Stimulated activated CD4-positive, alpha-beta T cell treated with anti-CD3 and anti-CD28 coated beads, Interleukin-15, amount 100 ng/mL, for 1 hour (primary cell): ENCODE results near the gene PRAMEF20.
"Not testable (repeated sequence)": the region's sequence is repeated elsewhere in the genome, so short reads cannot be mapped to it uniquely, and the experiment has no call there.

Experiments
- DNase-seq, 2 donors: peaks; one replicate each; pipeline ENCODE4 v3.0.0-alpha.2; 2020; ENCODE audit warnings: low read depth in 1 of 2, low spot score in 1 of 2

Gene PRAMEF20

DNA sequence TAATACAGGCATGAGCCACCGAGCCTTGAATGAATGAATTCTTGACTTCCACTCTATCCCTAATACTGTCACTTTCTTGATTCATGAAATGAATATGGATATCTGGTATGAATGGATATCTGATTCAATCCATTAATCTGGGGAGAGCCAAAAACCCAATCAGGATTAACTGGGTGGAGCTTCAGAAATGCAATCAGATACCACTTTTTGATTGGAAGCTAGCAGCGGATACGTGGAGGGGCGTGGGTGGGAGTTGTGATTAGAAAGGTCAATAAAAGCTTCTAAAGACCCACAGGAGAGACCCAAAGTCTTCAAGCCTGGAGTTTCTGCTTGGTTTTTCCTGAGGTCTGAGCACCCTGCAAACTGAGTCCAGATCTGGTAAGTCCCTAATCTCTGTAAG, at the start of gene PRAMEF20:
Gene PRAMEF20, plus strand, starts transcription at position 301 of the 400 bp plus-strand sequence. CDS start 5,905 bp downstream, outside the sequence.
- not testable (repeated sequence) for DNase-seq

DNA sequence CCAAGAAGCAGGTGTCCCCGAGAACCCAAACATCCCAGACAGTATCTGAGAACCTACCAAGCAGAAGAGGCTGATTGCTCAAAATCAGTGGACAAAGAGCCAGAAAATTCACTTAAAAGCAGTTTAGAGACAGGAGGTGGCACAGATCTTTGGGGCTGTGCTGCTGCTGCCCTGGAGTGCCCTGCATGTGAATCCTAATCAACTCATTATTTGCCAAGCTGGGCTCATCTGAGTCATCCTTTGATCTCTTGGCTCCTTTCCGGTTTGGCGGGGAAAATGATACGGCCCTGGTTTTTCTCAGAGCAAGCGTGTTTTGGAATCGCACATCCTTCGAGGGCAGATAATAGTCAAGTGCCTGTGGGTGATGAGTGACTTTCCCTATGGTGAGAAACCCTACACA, 47.9 kb upstream of the PRAMEF20 start:
- DNase-seq: not testable (repeated sequence)

DNA sequence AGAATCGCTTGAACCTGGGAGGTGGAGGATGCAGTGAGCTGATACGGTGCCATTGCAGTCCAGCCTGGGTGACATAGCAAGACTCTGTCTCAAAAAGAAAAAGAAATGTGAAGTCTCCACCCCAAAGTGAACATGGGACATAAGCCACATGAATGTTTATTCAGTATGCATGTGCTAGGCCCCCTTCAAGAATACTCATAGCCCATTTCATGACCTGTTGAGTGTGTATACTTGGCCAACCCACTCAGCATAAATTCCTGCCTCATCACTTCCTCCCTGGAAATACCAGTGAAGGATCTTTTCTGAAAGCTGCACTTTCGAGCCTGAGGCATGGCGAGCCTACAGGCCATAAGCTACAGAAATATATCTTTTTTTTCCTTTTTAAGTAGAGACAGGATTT, 45.3 kb upstream of the PRAMEF20 start:
- not testable (repeated sequence) for DNase-seq

DNA sequence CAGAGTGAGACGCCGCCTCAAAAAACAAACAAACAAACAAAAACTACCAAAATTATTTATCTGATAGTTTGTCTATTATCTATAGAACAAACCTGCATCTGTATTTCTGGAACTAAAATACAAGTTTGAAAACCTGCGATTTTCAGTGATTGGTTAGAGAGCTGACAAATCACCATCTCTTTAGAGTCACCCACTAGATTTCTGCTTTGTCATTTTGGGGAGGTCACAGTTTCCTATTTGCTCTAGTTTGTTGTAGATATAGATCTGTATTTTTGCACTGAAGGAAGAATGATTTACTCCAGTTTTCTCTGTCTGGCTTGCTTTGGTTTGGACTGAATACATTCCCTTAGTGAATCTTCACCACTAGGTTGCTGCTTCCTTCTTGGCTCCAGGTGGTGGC, 43.7 kb upstream of the PRAMEF20 start:
- DNase-seq: not testable (repeated sequence)

DNA sequence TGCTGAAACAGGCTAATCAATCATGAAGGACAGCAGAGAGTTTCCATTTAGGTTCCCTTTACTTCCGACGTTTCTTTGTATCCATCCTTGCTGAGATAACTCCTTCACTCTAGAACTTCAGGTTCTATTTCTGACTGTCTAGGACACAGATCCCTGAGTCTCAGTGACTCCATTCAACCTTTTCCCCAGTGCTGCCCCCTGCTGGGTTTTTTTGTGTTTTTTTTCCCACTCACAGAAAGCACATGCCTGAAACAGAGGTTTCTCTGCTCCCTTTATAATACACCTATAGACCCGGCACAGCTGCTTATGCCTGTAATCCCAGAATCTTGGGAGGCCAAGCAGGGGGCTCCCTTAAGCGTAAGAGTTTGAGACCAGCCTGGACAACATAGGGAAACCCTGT, 41.7 kb upstream of the PRAMEF20 start:
- DNase-seq: not testable (repeated sequence)

DNA sequence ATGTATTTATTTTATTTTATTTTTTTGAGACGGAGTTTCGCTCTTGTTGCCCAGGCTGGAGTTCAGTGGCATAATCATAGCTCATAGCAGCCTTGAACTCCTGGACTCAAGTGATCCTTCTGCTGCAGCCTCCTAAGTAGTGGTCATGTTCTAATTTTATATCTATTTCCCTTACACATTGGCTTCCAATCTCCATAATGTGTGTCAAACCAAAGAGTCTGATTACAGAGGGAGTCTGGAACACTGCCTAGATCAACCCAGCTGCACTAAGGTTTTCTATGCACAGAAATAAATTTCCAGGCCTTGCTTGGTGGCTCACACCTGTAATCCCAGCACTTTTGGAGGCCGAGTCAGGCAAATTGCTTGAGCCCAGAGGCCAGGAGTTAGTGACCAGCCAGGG, 31.3 kb upstream of the PRAMEF20 start:
- not testable (repeated sequence) for DNase-seq

DNA sequence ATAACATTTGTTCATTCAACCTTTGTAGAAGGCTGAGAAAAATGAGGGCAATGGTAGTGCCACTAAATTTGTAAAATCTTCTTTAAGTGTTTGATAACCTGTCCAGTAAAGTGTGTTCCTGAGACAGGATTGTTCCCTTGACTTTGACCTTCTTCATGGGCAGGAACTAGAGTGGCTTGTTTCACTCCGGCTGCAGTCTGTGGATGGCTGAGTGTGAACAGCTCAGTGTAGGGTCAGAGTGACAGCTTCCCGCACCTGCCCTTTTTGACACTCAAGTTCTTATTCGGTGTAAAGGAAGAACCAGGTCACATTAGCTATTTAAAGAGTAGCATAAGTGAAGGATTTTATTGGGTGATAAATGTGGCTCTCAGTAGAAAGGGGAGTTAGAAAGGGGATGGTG, 29.9 kb upstream of the PRAMEF20 start:
- not testable (repeated sequence) for DNase-seq

DNA sequence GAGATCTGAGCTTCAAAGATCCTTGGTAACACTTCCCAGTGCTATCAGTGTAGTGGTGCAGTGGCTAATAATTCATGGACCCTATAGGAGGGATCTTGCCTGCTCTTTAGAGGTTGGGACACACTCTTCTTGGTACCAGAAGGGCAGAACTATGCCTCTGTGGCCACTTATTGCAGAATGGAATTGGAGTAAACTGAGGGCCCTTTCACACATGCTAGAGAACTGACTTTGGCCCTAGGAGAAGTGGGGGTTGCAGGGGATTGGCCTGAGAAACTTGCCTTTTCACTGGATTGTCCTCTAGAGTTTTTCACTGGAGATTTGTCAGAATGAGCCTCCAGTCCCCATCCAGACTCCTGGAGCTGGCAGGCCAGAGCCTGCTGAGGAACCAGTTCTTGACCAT, 20.9 kb upstream of the PRAMEF20 start, which contains the start of gene PRAMEF17:
Gene PRAMEF17, plus strand, starts transcription at position 301 of the 400 bp plus-strand sequence. Its CDS starts 26 bp downstream, at position 327.
- DNase-seq: not testable (repeated sequence)

DNA sequence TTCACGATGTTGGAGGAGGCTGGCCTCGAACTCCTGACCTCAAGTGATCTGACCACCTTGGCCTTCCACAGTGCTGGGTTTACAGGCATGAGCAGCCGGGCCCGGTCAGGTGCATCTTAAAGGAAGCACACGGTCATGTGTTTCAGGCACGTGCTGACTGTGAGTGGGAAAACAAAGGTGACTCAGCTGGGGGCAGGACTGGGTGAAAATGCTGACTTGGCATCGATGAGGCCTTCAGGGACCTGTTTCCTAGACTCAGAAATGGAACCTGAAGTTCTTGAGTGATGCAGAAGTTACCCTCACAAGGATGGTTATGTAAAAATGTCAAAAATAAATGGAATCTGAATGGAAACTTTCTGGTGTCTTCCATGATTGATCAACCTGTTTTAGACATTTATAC, 17.2 kb upstream of the PRAMEF20 start:
- DNase-seq: not testable (repeated sequence)

DNA sequence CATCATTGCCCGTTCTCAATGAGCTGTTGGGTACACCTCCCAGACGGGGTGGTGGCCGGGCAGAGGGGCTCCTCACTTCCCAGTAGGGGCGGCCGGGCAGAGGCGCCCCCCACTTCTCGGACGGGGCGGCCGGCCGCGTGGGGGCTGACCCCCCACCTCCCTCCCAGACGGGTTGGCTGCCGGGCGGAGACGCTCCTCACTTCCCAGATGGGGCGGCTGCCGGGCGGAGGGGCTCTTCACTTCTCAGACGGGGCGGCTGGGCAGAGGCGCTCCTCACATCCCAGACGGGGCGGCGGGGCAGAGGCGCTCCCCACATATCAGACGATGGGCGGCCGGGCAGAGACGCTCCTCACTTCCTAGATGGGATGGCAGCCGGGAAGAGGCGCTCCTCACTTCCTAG, 15.5 kb upstream of the PRAMEF20 start:
- not testable (repeated sequence) for DNase-seq

DNA sequence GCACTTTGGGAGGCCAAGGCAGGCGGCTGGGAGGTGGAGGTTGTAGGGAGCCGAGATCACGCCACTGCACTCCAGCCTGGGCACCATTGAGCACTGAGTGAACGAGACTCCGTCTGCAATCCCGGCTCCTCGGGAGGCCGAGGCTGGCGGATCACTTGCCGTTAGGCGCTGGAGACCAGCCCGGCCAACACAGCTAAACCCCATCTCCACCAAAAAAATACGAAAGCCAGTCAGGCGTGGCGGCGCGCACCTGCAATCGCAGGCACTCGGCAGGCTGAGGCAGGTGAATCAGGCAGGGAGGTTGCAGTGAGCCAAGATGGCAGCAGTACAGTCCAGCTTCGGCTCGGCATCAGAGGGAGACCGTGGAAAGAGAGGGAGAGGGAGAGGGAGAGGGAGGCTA, 14.9 kb upstream of the PRAMEF20 start:
- DNase-seq: not testable (repeated sequence)

DNA sequence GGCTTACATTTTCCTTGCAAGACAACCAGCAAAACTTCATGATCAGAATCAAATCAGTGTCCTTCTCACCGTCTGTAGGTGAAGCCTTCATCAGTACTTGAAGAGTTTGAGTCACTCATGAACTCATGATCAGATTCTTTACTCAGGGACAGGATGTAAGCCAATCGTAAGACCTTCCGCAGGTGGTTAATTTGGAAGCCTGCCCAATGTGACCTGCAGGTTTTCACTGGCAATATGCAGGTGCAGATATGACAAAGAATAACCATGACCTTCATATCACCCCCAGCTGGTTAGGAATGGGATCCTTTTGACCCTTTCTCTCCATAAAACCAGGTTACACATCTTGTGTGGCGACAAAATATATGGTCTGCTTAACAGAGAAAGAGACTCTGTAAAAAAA, 2.4 kb upstream of the PRAMEF20 start:
- no peak for DNase-seq

DNA sequence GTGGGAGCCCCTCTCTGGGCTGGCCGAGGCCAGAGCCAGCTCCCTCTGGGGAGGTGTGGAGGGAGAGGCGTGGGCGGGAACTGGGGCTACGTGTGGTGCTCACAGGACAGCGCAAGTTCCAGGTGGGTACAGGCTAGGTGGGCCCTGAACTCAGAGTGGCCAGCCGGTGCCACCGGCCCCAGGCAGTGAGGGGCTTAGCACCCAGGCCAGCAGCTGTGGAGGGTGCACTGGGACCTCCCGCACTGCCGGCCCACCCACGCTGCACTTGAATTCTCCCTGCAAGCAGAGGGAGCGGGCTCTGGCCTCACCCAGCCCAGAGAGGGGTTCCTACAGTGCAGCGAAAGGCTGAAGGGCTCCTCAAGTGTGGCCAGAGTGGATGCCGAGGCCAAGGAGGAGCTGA, 20.2 kb downstream of the PRAMEF20 start:
- DNase-seq: no peak

DNA sequence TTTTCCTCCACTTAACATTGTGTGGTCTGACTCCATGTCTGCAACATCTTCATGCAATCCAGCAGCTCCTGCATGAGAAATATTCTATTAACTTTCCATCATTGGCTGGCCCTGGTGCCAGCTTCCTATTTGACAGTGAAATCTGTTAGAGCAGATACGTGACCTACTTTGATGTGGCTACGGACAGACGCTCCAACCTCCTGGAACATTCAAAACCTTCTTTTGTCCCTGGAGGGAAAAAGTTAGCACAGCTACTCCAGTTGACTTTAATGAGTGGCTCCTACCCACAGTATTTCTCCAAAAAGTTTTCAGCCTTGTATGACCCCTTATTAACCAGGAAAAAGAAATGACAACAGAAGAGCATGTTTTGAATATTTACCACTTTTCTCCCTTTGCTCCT, 22.0 kb downstream of the PRAMEF20 start:
- DNase-seq: no peak

DNA sequence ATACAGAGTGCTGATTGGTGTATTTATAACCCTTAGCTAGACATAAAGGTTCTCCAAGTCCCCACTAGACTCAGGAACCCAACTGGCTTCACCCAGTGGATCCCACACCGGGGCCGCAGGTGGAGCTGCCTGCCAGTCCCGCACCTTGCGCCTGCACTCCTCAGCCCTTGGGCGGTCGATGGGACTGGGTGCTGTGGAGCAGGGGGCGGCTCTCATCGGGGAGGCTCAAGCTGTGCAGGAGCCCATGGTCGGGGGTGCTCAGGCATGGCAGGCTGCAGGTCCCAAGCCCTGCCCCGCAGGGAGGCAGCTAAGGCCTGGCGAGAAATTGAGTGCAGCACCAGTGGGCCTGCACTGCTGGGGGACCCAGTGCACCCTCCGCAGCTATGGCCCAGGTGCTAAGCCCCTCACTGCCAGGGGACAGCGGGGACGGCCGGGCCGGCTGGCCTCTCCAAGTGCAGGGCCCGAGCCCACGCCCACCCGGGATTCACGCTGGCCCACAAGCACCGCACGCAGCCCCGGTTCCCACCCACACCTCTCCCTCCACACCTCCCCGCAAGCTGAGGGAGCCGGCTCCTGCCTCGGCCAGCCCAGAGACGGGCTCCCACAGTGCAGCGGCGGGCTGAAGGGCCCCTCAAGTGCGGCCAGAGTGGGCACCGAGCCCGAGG, 23.6 kb downstream of the PRAMEF20 start:
- not testable (repeated sequence) for DNase-seq

DNA sequence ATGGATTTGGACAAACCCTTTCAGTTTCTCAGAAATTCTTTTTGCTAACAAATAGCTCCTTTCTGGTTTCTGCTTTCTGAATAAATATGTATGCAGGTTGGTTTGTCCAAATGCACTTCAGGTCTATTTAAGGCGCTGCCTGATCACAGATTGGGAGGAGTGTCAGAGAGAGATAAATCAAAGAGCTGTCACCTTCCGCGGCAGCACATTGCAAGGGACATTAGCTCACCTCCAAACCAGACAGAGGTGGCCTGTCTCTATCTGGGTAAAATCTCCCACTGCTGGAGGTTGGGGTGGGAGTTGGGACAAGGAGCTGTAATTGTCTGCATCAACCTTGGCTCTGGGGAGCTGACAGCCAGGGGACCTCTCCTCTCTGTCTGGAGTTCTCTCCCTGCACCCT, 25.2 kb downstream of the PRAMEF20 start:
- DNase-seq: no peak

DNA sequence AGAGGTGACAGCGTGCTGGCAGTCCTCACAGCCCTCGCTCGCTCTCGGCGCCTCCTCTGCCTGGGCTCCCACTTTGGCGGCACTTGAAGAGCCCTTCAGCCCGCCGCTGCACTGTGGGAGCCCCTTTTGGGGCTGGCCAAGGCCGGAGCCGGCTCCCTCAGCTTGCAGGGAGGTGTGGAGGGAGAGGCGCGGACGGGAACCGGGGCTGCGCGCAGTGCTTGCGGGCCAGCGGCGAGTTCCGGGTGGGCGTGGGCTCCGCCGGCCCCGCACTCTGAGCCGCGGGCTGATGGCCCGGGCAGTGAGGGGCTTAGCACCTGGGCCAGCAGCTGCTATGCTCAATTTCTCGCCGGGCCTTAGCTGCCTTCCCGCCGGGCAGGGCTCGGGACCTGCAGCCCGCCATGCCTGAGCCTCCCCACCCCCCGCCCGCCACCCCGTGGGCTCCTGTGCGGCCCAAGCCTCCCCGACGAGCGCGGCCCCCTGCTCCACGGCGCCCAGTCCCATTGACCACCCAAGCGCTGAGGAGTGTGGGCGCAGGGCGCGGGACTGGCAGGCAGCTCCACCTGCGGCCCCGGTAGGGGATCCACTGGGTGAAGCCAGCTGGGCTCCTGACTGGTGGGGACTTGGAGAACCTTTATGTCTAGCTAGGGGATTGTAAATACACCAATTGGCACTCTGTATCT, 29.0 kb downstream of the PRAMEF20 start:
- DNase-seq: not testable (repeated sequence)

DNA sequence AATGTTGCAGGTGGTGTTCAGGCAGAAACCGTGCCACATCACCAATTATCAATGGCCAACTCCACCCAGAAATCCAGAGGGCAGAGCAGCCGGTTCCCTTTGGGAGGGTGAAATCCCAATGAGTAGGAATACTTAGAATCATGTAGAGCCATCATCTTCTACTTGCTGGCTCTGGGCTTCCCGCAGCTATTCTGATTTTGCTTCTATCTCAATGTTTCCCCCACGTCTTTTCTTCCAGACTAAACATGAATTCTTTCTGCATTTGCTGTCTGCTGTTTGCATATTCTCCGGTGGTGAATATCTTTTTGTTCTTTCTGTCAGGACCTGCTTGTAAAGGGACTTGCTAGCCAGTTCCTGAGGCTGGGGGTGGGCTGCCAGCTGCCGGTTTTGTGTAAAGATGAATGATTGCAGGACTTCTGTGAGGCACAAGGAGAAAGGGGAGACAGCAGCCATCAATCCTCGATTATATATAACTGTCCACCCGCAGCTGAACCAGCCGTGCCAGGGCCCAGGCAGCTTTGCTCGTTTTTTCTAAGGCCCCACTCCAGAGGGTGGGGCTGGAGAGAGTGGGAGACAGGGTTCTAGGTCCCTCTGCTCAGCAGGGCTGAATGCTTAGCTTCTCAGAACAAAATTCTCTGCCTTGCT, 33.2 kb downstream of the PRAMEF20 start:
- DNase-seq: no peak

DNA sequence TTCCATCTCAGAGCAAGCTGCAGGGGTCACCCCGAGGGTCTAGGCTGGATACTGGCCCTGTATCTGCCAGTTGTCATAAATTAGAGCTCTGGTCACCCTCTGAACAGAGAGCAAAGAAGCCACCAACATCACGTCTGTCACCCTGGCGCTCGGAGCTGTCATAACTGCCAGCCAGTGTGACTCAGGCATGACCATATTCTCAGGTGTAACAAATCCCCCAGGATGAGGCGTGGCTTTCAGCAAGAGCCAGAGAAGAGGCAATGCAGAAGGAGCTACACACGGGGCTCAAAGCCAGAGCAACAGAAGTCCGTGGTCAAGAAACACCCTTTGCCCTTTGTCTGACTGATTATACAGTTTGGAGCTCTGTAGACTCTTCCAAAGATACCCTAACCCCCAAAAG, 40.0 kb downstream of the PRAMEF20 start:
- DNase-seq: no peak

DNA sequence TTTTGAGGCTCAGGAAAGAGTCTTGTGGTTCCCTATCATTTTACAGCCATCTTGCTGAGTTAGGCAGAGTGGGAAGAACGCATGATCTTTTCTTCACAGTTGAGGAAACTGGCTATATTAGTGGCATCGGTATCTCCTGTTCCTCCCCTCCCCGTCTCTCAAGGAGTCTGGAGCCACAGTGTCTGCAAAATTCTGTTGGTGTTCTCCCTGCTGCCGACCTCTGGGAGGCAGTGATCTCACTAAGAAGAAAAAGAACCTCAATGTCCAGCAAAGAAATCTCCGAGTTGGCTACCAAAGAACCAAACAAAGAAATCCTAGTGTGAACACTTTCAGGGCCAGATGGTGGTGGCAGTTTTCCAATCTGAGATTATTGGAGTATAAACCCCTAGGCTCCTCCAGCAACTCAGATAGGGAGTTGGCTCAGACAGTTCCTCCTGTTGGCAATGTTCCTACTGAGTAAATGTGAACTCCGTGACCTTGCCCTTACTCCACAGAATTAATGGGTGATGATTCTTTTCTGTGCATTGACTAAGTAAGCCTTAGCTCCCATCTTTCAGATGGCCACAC, 41.2 kb downstream of the PRAMEF20 start:
- DNase-seq: no peak

DNA sequence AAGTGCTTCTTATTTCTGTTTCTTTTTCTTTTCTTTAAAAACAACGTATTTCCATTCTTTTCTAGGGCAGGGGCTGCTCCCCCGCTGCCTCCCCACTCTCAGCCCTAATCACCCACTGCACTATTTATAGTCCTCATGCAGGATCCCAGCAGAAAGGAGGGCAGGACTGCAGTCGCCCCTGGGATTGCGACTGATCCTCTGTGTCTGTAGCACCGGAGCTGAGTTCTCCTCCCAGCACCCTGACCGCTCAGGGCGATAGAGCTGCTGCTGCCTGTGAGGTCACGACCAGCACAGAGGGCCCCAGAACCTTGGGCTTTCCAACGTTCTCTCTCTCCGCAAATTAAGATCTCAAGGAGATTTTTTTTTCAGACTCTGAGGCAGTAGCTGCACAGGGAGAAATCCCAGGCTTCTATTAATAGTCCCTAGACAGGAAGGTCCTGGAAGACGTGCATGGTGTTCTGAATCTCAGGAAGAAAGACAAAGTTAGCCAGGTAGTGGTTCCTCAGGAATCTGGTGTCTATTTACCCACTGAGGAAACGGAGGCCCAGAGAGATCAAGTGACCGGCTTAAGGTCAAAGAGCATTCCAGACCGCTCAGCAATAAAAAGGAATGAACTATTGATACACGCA, 46.8 kb downstream of the PRAMEF20 start:
- DNase-seq: no peak
